IMR-90 (cell line): ENCODE data around the gene ZNF512B.

ENCODE experiments used
- CEBPB ChIP-seq: IDR thresholded peaks from 2 replicates; pipeline ENCODE4 v1.6.1; 2012; ENCODE audit warnings: low read depth, low read length, improper control_type of control experiment
- CHD1 ChIP-seq: IDR thresholded peaks from 2 replicates; pipeline ENCODE4 v1.6.1; 2012; ENCODE audit warnings: low read depth, low read length, improper control_type of control experiment
- MAFK ChIP-seq: IDR thresholded peaks from 2 replicates; pipeline ENCODE4 v1.6.1; 2012; ENCODE audit warnings: low read depth, low read length, improper control_type of control experiment
- MAZ ChIP-seq: IDR thresholded peaks from 2 replicates; pipeline ENCODE4 v1.6.1; 2012; ENCODE audit warnings: low read depth, mild to moderate bottlenecking, low read length, improper control_type of control experiment, moderate library complexity, borderline replicate concordance
- MXI1 ChIP-seq: IDR thresholded peaks from 2 replicates; pipeline ENCODE4 v1.6.1; 2012; ENCODE audit warnings: low read depth, mild to moderate bottlenecking, low read length, moderate library complexity, borderline replicate concordance
- NFE2L2 ChIP-seq: fragments of 150-350 bp; IDR thresholded peaks from 2 replicates; pipeline ENCODE4 v1.6.1; 2016; ENCODE audit warnings: low read depth, mild to moderate bottlenecking, low read length
- POLR2A ChIP-seq: IDR thresholded peaks from 2 replicates; pipeline ENCODE4 v1.6.1; 2012; ENCODE audit warnings: mild to moderate bottlenecking, low read depth, low read length
- RAD21 ChIP-seq: IDR thresholded peaks from 2 replicates; pipeline ENCODE4 v1.6.1; 2012; ENCODE audit warnings: low read length, improper control_type of control experiment
- RCOR1 ChIP-seq: IDR thresholded peaks from 2 replicates; pipeline ENCODE4 v1.6.1; 2012; ENCODE audit warnings: mild to moderate bottlenecking, low read length, improper control_type of control experiment; ENCODE audit not compliant: insufficient replicate concordance
- RFX5 ChIP-seq: IDR thresholded peaks from 2 replicates; pipeline ENCODE4 v1.8.0; 2012; ENCODE audit warnings: low read depth, mild to moderate bottlenecking, low read length, moderate library complexity
- SMC3 ChIP-seq: fragments of 150-350 bp; IDR thresholded peaks from 2 replicates; pipeline ENCODE4 v1.6.1; 2016; ENCODE audit warnings: low read depth, mild to moderate bottlenecking, antibody characterized with exemption, low read length, moderate library complexity
- TF ChIP-seq, protein P1 (sequence below): conservative IDR thresholded peaks from 2 replicates; pipeline ENCODE4 v1.5.1; 2012; ENCODE audit warnings: mild to moderate bottlenecking, low read depth, low read length, improper control_type of control experiment
- TF ChIP-seq, protein P2 (sequence below): fragments of 150-350 bp; IDR thresholded peaks from 2 replicates; pipeline ENCODE4 v1.6.1; 2017; ENCODE audit warnings: mild to moderate bottlenecking, antibody characterized with exemption, low read length, low read depth

GRCh38 chr20:63980317-63980805 is 10.6 kb upstream of the ZNF512B start:
- TF ChIP-seq RFX5 (no peak), NFE2L2 (no peak), MXI1 (no peak), POLR2A (no peak), RCOR1 (no peak), CEBPB (no peak), RAD21 (no peak), SMC3 (no peak), MAFK (no peak), MAZ (no peak), CHD1 (no peak)
- TF ChIP-seq, protein P1, sequence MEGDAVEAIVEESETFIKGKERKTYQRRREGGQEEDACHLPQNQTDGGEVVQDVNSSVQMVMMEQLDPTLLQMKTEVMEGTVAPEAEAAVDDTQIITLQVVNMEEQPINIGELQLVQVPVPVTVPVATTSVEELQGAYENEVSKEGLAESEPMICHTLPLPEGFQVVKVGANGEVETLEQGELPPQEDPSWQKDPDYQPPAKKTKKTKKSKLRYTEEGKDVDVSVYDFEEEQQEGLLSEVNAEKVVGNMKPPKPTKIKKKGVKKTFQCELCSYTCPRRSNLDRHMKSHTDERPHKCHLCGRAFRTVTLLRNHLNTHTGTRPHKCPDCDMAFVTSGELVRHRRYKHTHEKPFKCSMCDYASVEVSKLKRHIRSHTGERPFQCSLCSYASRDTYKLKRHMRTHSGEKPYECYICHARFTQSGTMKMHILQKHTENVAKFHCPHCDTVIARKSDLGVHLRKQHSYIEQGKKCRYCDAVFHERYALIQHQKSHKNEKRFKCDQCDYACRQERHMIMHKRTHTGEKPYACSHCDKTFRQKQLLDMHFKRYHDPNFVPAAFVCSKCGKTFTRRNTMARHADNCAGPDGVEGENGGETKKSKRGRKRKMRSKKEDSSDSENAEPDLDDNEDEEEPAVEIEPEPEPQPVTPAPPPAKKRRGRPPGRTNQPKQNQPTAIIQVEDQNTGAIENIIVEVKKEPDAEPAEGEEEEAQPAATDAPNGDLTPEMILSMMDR = no peak
- TF ChIP-seq, protein P2, sequence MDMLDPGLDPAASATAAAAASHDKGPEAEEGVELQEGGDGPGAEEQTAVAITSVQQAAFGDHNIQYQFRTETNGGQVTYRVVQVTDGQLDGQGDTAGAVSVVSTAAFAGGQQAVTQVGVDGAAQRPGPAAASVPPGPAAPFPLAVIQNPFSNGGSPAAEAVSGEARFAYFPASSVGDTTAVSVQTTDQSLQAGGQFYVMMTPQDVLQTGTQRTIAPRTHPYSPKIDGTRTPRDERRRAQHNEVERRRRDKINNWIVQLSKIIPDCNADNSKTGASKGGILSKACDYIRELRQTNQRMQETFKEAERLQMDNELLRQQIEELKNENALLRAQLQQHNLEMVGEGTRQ = no peak
